Lower leg skin (tissue), 4 donors: ENCODE measurements around the gene ACSF3. TPM values are rescaled to one million over a fixed set of nuclear protein-coding genes. Genes with fewer than 3 reads are reported as not detected.

Source experiments
- DNase-seq, 2 donors: peaks; one replicate each; pipeline ENCODE4 v3.0.0-alpha.2; 2019; ENCODE audit warnings: low spot score in 2 of 2
- H3K4me3 ChIP-seq: fragments of 200-600 bp; sonication (generic); 2 replicates; pipeline ENCODE4 v1.5.1; 2017; ENCODE audit warnings: mild to moderate bottlenecking, low read depth; ENCODE audit not compliant: poor library complexity, severe bottlenecking
- CTCF ChIP-seq, 3 donors: fragments of 450-650 bp; IDR thresholded peaks; one replicate each; pipeline ENCODE4 v1.5.1; 2016; ENCODE audit warnings: antibody characterized with exemption in 3 of 3, mild to moderate bottlenecking in 3 of 3, moderate library complexity in 2 of 3
- POLR2A ChIP-seq, 2 donors: fragments of 450-650 bp; IDR thresholded peaks; one replicate each; pipeline ENCODE4 v1.6.1; 2016 to 2017; ENCODE audit warnings: antibody characterized with exemption in 2 of 2, mild to moderate bottlenecking in 1 of 2, moderate library complexity in 1 of 2
- WGBS, 2 donors: methylation state at CpG; one replicate each; pipeline ENCODE4 v1.1.5; 2018; 5-methylcytosine and 5-hydroxymethylcytosine counted together
- intact Hi-C: fragments of 100-400 bp; cut with DNase I; formaldehyde crosslinking; loops from one replicate; pipeline ENCODE4 v1.15.0; 2023; ENCODE audit warnings: low total_unique reads
- total RNA-seq, 4 donors: library from RNA; depleted of rRNA; stranded (reverse); fragments of >200 nt; gene quantifications; one replicate each; pipeline ENCODE4 v1.1.0, GENCODE V29; 2016

The ACSF3 gene
- total RNA-seq, 4 donors from 2014 or later = 22.7 to 42.3 (median 34.4) TPM

GRCh38 chr16:89058812-89059211, 34.8 kb upstream of the ACSF3 start:
- 92% methylated on average over 9 of the region's 9 CpGs for WGBS, 2 donors
- no peak for TF ChIP-seq CTCF (IDR thresholded peaks at IDR 0.05)
- no peak for TF ChIP-seq POLR2A (IDR thresholded peaks at IDR 0.05)
- intact Hi-C loops = no loop called here
- DNase-seq = no peak
- H3K4me3 ChIP-seq = no peak overlapping the region

- WGBS, 2 donors = 61 to 63% methylated on average over 12 of the region's 12 CpGs
- intact Hi-C loops = no loop called here
- TF ChIP-seq POLR2A (IDR thresholded peaks at IDR 0.05) (no peak), CTCF (IDR thresholded peaks at IDR 0.05) (no peak)
- H3K4me3 ChIP-seq = no peak overlapping the region
- DNase-seq = no peak
These were observed 33.4 kb upstream of the ACSF3 start for GRCh38 chr16:89060207-89060794.

- H3K4me3 ChIP-seq = no peak overlapping the region
- no peak for DNase-seq
- WGBS, 2 donors = 62 to 66% methylated on average over 21 of the region's 21 CpGs
- no peak for TF ChIP-seq POLR2A (IDR thresholded peaks at IDR 0.05)
- TF ChIP-seq CTCF (IDR thresholded peaks at IDR 0.05) = no peak
- intact Hi-C loops = no loop called here
These were observed 32.6 kb upstream of the ACSF3 start for GRCh38 chr16:89061086-89061485.

- DNase-seq = no peak
- TF ChIP-seq POLR2A (IDR thresholded peaks at IDR 0.05) (no peak), CTCF (IDR thresholded peaks at IDR 0.05) (no peak)
- intact Hi-C loops = no loop called here
- no peak overlapping the region for H3K4me3 ChIP-seq
- 53 to 56% methylated on average over 17 of the region's 17 CpGs for WGBS, 2 donors
These were observed 31.9 kb upstream of the ACSF3 start for GRCh38 chr16:89061590-89062380.

GRCh38 chr16:89062389-89063345, 31.0 kb upstream of the ACSF3 start:
- H3K4me3 ChIP-seq = no peak overlapping the region
- no peak for DNase-seq
- 84 to 87% methylated on average over 29 to 30 of the region's 30 CpGs for WGBS, 2 donors
- TF ChIP-seq CTCF (IDR thresholded peaks at IDR 0.05) (no peak), POLR2A (IDR thresholded peaks at IDR 0.05) (no peak)
- intact Hi-C loops = no loop called here
